K562 (cell line): ENCODE measurements around the gene MBNL1. TPM values are rescaled to one million over a fixed set of nuclear protein-coding genes. Genes with fewer than 3 reads are reported as not detected.

Experiments used
- BCLAF1 ChIP-seq, 2 experiments: fragments of 450-650 bp in 1 of 2; IDR thresholded peaks; 2 replicates each; pipeline ENCODE4 v1.6.1; 2011 to 2017; ENCODE audit warnings: low read depth in 2 of 2, antibody characterized with exemption in 1 of 2, borderline replicate concordance in 1 of 2, low read length in 1 of 2, mild to moderate bottlenecking in 1 of 2, mixed read lengths in 1 of 2; ENCODE audit not compliant: control insufficient read depth in 1 of 2
- CUX1 ChIP-seq: fragments of 200-800 bp; sonication (Bioruptor generic); IDR thresholded peaks from 2 replicates; pipeline ENCODE4 v1.6.1; 2016; ENCODE audit warnings: missing genetic modification characterization, missing compliant biosample characterization
- ERF ChIP-seq: fragments of 450-650 bp; formaldehyde crosslinking; IDR thresholded peaks from 2 replicates; pipeline ENCODE4 v1.4.0; 2020; ENCODE audit warnings: mild to moderate bottlenecking, mixed read lengths
- HDAC1 ChIP-seq, 2 experiments: fragments of 450-650 bp; IDR thresholded peaks; 2 replicates each; pipeline ENCODE4 v1.6.1; 2016 to 2017; ENCODE audit warnings: inconsistent platforms in 1 of 2, mild to moderate bottlenecking in 1 of 2, moderate library complexity in 1 of 2
- HDAC6 ChIP-seq: IDR thresholded peaks from 2 replicates; pipeline ENCODE4 v1.6.1; 2012; ENCODE audit warnings: low read depth, mild to moderate bottlenecking, control low read depth, inconsistent platforms, low read length, moderate library complexity
- MBD2 ChIP-seq: sonication (generic); IDR thresholded peaks from 2 replicates; pipeline ENCODE4 v1.6.1; 2016; ENCODE audit warnings: low read depth, borderline replicate concordance
- NKRF ChIP-seq: fragments of 450-650 bp; IDR thresholded peaks from 2 replicates; pipeline ENCODE4 v1.6.1; 2016; ENCODE audit warnings: borderline replicate concordance
- POLR2G ChIP-seq: fragments of 200-400 bp; formaldehyde crosslinking; IDR thresholded peaks from 2 replicates; pipeline ENCODE4 v1.6.1; 2017; ENCODE audit warnings: low read depth, mild to moderate bottlenecking, antibody characterized with exemption, low read length, moderate library complexity
- POLR2H ChIP-seq: IDR thresholded peaks from 2 replicates; pipeline ENCODE4 v1.6.1; 2016; ENCODE audit warnings: missing genetic modification characterization, low read depth, mild to moderate bottlenecking, control low read depth, missing compliant biosample characterization, moderate library complexity
- SMARCE1 ChIP-seq: fragments of 450-650 bp; IDR thresholded peaks from 2 replicates; pipeline ENCODE4 v1.7.1; 2016; ENCODE audit warnings: mild to moderate bottlenecking
- ZBTB1 ChIP-seq: sonication (generic); formaldehyde crosslinking; IDR thresholded peaks from 2 replicates; pipeline ENCODE4 v1.8.1; 2023; ENCODE audit warnings: missing genetic modification reagents, low read depth, mild to moderate bottlenecking, borderline replicate concordance
- ZFP30 ChIP-seq: fragments of 250-450 bp; sonication (Bioruptor Pico); IDR thresholded peaks from 2 replicates; pipeline ENCODE4 v1.8.0; 2022; ENCODE audit warnings: moderate library complexity, mild to moderate bottlenecking, inconsistent platforms, borderline replicate concordance
- ZFP36 ChIP-seq: fragments of 150-350 bp; IDR thresholded peaks from 2 replicates; pipeline ENCODE4 v1.6.1; 2018; ENCODE audit warnings: low read length, low read depth; ENCODE audit not compliant: partially characterized antibody
- polyA plus RNA-seq, 8 experiments: library from polyadenylated mRNA; depleted of rRNA in 4 of 8; stranded (reverse) in 5 of 8; unstranded in 3 of 8; fragments of >200 nt; fragmentation: Nextera tagmentation in 2 of 8; fragmentation: Illumina TruSeq in 1 of 8; extraction: Ambion mirVana in 2 of 8; extraction: Trizol in 1 of 8; gene quantifications; 2 replicates each; pipeline versions ENCODE4 v1.2.1 to v1.2.3, GENCODE V29; 2011 to 2014; ENCODE audit warnings: inconsistent platforms in 1 of 8, missing spikeins in 1 of 8
- total RNA-seq, 7 experiments: library from RNA; depleted of rRNA in 6 of 7; stranded (reverse); fragments of >200 nt in 6 of 7; fragmentation: Illumina TruSeq in 2 of 7; extraction: Trizol in 2 of 7; gene quantifications; 2 replicates each; pipeline versions ENCODE4 v1.2.1 to v1.2.3, GENCODE V29; 2011 to 2021; ENCODE audit warnings: low replicate concordance in 1 of 7

The MBNL1 gene
- total and polyA plus RNA-seq, 9 of the 15 experiments (the other 6 are each of a cell fraction or from before 2014, with no cell fraction given) = 70.3 to 243 (median 220) TPM

- TF ChIP-seq CUX1 (CRISPR knock-in tag) (no peak), ERF (CRISPR knock-in tag) (no peak), MBD2 (0 out of 2 replicates have a peak, but pooled peaks have one; percentile 33), BCLAF1 (IDR thresholded peaks at IDR 0.05; ENCODE audit: borderline replicate concordance in 1 of 2, control insufficient read depth in 1 of 2, low read depth in 2 of 2, low read length in 1 of 2) (no peak), SMARCE1 (peak; percentile 69), ZBTB1 (no peak), NKRF (no peak), ZFP36 (no peak), HDAC1 (IDR thresholded peaks at IDR 0.05) (no peak), ZFP30 (no peak), HDAC6 (no peak), POLR2G (no peak), POLR2H (tag) (no peak)
Observed at GRCh38 chr3:152298393-152299248, 29.9 kb downstream of the MBNL1 start (continued).
